Measurements from ENCODE around the gene FANCB.
A peak's percentile ranks its signal among the peaks of the same experiment; 100 is the strongest.

The FANCB gene

DNA sequence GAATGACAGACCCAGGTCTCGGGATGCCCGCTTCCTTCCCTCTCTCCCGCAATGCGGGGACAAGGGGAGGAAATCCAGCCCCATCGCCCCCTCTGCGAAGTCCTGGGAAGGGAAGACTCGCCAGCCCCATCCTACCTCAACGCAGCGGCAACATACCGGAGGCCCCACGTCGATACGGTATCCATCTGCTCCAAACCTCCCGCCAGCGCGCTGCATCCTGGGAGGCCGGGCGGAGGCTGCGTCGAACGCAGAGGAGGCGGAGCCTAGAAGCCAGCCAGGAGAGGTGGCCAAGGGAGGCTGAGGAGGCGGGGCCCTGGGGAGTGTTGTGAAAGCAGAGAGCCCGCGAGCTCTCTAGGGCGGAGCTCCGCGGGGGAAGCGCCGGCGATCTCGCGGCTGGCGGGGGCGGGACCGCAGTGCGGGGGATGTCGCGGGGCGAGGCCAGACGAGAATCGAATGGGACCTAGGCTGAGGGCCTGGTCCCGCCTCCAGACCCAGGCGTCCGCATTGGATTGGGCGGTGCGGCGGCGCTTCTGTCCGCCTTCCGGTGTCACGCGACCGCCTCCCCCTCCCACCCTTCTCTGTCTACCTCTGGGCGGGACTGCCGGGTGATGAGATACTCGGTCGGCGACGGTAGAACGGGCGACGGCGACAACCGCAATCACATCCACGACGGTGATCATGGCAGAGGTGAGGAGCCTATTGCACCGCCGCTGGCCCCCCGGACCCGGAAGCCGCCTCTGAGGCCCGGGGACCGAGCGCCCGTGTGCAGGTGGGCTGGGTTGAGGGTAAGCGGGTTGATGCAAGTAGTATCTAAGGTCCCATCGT is at the start of gene FANCB, which contains the start of gene MOSPD2:
FANCB (minus strand) TSS at position 219 of the 825 bp plus-strand sequence. CDS start 7,559 bp downstream, outside the sequence.
MOSPD2 (plus strand) TSS at position 571 of the 825 bp plus-strand sequence; CDS start at position 679, 108 bp downstream.
- DNase-seq (ENCODE audit: low spot score) = peak; percentile 93

DNA sequence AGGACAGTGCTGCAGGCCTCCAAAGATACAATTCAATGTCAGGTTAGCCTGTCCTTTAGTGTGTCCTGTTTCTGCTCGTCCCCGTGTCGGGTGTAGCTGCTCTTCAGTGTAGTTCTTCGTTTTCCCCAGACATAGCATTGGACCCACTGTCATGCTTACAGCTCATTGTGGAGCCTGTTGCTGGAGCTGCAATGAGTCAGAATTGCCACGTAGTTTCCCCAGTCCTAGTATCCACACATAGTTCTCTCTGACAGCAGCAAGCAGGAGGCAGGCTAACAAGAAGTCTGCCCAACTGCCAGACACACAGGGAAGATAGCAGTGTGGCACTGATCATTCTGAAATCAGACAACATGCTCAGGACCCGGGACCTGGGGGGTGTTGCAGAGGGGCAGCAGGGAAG is 49.6 kb upstream of the FANCB start:
- DNase-seq (ENCODE audit: low spot score) = no peak

DNA sequence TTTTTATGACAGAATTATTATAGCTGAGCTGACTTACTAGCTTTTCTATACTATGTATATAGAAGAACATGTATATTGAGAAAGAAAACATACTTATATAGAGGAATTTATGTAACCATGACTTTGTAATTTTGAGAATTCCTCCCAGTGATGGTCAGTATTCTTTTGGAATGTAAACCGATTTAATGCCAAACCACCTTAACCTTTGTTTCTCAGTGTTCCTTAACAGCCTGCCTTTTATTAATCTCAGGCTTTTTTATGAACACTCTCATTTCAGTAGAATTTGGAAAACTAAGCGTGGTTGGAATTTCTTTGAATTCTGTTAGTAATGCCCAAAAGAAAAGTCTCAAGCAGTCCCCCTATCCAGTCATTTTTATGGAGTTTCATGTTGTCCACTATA is 47.3 kb upstream of the FANCB start:
- DNase-seq (ENCODE audit: low spot score) = no peak

DNA sequence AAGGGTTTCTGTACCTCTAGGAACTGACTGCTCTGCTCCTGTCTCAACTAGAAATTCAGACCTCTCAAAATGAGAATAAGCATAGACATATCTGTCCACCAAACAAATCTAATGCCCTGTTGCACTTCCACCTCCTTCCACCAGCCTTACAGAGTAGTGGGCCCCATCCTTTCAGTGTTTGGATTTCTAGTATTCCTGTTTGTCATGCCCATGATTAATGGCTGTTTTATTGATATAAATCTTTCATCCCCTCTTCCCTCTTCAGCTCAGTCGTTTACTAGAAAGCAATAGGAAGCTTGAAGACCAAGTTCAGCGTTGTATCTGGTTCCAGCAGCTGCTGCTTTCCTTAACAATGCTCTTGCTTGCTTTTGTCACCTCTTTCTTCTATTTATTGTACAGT is 46.5 kb upstream of the FANCB start:
- DNase-seq (ENCODE audit: low spot score) = no peak

DNA sequence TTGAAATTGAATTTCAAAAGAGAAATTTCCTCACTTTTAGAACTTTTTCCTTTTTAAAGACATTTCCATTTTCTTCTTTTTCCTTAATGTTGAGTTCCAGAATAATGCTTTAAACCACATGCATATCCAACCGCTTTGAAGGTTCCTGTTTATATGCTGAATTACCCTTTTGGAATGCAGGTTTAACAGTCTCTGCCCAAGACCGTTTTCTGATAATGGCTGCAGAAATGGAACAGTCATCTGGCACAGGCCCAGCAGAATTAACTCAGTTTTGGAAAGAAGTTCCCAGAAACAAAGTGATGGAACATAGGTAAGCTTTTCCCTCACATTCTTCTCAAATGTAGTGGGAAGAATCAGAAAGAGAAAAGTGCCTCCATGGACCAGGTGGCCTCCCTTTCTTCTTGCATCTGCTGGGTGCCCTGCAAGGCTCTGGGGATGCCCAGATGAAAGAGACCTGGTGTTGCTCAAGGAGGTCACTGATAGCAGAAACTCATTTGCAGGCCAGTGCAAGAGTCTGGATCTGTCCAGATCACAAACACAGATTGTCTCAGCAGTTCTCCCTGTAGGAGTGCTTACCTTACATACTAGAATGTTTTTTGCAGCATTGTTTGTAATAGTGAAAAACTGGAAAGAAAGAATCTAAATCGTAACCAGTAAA is 43.3 kb upstream of the FANCB start:
- DNase-seq (ENCODE audit: low spot score) = no peak

DNA sequence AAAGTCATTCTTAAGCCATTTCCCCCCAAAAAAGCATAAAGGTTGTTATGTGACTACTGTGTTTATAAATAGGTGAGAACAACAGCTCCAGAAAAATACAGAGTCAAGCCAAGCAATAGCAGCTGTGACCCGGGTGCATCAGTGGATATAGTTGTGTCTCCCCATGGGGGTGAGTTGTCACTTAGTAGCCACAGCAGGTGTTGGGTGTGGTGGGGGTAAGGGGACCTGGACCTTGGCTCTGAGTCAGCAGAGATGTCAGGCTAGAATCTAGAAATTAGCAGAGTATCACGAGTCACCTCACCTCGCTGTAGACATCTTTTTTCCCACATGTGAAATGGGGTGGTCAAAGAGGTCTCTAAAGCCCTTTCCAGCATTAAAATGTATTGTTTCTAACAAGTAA is 42.7 kb upstream of the FANCB start:
- DNase-seq (ENCODE audit: low spot score) = no peak

DNA sequence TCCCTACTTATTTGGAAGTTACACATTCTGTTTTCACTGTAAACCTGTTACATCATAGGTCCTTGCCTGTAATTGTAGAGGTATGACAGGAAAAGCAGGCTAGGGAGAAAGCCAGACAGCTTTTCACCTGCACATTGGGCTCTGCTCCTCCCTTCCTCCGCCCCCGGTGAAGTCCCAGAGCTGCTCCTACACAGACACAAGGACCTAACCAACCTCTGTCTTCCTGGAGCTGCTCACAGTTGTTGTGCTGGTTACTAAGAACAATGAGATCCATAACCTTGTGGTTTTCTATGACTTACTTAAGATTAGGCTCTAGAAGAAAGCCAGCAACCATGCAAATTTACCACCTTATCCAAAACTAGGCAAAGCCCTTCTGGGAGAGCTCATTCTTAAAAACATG is 40.4 kb upstream of the FANCB start:
- no peak for DNase-seq (ENCODE audit: low spot score)

DNA sequence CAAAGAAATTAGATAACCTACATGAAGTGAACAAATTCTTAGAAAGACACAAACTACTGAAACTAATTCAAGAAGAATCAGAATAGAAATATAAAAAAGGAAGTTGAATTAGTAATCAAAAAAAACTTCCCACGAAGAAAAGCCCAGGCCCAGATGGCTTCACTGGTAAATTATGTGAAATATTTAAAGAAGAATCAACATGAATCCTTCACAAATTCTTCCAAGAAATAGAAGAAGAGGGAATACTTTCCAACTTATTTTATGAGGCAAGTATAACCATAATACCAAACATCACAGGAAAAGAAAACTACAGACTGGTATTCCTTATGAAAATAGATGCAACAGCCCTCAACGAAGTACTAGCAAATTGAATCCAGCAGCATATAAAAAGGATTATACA is 31.0 kb upstream of the FANCB start:
- DNase-seq (ENCODE audit: low spot score) = no peak

DNA sequence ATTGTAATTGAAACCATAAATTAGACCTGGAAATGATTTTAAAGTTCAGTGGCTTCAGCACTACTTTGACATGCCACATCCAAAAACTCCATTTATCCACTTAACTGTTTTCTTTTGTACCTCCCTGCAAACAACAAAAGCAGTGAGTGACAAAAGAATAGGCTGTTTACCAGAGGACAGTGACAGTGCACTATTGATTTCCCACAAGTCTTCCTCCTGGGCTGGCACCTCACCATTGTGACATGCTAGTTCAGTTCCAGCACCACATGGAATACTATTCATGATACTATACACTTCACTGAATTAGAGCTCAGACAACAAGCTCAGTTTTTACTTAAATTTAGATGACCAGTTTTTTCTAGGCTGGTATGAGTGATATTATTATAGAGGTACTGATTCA is 29.7 kb upstream of the FANCB start:
- no peak for DNase-seq (ENCODE audit: low spot score)

DNA sequence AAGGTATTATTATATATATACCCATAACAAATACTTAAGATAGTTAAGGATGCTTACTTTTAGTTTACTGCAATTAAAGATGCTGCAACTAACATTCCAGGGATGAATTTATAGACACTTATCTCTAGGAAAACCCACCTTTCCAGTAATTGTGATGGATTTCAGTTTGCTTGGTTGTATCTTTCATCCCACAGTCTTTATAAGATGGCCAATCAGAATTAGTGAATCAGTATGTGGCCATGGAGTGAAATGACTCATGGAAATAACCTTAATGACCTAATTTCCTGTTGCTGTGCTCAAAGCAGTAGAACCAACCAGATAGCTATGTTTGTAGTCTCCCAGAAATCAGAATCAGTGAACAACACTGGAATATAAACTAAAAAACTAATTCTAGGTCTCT is 26.7 kb upstream of the FANCB start:
- no peak for DNase-seq (ENCODE audit: low spot score)

DNA sequence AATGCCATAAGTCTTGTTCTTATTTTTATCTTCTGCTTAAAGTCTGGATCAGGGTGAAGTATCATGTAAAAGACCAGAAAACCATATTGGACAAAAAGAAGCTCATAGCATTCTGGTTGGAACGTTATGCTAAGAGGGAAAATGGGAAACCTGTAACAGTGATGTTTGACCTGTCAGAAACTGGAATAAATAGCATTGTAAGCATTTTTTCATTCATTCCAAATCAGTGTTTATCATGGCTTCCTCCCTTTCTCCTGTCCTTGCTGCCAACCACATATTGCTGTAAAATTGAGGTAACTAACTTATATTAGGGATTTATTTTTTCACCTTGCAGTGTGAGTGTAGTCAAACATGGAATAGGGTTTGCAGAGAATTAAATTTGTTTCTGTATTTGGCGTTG is 24.2 kb upstream of the FANCB start:
- DNase-seq (ENCODE audit: low spot score) = no peak

DNA sequence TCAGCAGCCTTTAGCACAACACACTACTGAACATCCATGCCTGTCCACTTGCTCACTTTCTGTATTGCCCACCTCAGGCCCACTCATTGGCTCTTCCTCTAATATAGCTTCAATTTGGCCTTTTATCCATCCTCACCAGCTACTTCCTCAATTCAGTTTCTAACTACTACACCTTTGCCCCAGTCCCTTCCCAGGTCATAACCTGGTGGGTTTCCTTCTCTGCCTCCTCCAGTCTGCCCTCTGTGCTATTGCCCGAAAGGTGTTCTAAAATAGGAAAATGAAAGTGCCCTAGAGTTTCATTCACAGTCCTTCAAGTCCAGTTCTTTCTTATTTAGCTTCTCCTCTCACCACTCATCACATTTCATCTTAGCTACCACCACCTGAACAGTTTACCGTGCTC is 23.4 kb upstream of the FANCB start:
- DNase-seq (ENCODE audit: low spot score) = no peak

DNA sequence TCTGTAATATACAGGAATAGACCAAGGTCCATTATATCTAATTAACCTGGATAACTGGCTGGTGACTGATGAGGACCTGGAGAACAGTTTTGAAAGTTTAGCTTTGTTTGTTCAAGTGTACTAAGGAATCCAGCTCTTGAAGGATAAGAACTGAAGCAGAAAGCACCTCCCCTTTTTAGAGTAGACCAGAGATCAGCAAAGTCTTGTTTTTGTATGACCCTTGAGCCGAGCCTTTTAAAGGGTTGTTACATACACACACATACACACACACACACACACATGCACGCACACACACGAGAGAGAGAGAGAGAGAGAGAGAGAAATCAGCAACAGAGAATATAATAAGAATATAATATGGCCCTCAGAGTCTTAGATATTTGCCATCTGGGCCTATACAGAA is 13.4 kb upstream of the FANCB start:
- DNase-seq (ENCODE audit: low spot score) = no peak

DNA sequence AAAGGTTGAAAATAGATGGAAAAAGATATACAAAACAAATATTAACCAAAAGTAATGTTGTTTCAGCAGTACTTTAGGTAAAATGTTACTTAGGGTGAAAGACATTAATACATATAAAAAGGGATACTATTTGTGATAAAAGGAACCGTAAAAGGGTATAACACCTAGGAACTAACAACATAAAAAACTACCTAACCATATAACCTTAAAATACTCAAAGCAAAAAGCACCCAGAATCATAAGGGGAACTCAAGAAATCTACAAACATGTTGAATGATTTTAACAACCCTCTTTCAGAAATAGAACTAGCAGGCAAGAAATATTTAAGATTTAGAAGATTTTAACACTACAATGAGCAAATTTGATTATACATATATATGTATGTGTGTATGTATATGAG is 11.8 kb upstream of the FANCB start:
- DNase-seq (ENCODE audit: low spot score) = no peak

DNA sequence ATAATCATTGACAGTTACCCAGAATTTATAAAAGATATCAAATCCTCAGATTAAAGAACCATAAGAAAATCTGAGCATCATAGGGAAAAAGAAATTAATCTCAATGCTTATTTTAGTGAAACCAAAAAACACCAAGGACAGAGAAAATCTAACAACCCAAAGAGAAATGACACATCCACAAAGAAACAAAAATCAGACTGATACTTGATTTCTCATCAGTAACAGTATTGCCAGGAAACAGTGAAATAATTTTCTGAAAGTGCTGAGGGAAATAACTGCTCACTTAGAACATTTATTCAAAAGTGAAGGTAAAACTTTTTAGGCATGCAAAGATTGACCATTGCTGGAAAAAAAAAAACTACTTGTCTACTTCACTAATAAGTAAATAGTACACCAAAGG is 11.0 kb upstream of the FANCB start:
- no peak for DNase-seq (ENCODE audit: low spot score)

DNA sequence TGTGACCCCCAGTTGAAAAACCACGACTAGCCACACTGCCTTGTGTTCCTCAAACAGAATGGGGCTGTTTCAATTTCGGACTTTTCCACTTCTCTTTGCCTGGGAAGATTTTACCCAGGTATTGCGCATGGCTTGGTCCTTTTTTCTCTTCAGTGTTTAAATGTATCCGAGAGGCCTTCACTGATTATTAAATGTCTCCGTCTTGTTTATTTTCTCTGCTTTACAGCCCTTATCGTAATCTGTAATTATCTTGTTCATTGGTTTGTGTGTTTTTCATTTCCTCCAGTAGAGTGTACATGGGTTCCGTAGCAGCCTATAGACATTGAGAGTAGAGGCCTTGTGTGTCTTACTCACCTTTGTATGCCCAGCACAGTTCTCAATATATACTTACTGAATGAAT is 2.8 kb upstream of the FANCB start:
- DNase-seq (ENCODE audit: low spot score) = no peak

DNA sequence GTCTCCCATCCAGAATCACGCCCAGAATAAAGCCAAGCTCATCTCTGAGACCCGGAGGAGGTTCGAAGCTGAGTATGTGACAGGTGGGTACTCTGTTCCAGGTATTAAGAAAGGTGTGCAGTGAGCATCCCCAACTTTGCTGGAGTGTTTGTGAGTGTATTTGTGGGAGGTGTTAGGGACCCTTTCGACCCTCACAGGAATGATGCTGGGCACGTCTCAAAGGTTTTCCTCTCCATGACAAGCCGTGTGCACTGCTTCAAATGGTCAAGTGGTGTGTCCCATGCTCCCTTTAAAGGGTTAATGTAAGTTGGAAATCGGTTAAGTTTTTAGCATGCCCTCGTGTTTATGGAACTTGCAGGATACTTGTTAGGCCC is 794 bp upstream of the FANCB start:
- DNase-seq (ENCODE audit: low spot score) = no peak

DNA sequence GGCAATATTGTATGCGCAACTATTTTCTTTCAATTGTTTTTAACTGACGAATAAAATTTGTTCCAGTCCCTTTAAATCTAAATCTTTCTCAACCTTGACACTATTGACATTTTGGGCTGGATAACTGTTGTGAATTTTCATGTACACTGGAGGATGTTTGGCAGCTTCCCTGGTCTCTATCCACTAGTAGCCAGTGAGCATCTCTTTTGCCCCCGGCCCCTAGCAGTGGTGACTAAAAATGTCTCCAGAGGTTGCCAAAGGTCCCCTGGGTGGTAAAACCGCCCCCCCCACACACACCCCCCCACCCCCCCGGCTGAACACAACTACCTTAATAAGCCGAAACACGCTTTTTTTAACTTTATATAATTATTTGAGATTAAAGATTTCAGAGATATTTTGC is 514 bp downstream of the FANCB start:
- no peak for DNase-seq (ENCODE audit: low spot score)

DNA sequence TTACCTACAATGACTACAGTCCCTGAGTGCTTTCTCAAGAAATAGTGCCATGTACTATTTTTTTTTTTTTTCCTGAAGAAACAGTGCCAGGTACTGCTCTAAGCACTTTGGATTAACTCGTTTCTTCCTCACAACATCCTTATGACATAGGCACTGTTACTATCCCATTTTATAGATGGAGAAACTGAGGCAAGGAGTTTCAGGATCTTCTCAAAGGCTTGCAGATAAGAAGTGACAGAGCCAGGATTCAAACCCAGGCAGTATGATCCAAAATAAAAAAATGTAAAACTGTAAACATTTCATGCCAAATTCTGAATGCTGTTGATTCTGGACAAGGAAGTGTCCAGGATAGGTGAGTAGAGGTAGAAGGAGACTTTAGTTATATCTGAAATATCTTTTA is 1.1 kb downstream of the FANCB start:
- no peak for DNase-seq (ENCODE audit: low spot score)

DNA sequence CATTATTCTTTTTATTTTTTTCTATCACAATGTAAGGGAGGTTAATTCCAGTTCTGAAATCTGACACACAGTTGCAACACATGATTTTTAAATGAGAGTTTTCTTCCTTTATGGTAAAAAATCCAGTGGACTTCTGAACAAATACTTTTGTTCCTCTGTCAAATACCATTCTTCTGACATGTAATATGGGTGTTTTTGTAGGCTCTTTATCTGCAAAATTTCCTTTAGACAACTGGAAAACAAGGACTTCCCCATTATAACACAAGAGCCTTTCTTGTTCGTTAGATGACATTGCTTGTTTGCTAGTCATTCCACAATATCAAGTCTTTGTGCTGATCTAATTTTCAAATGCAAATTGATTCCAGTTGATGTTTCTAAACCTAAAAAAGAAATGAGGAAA is 7.7 kb downstream of the FANCB start:
- no peak for DNase-seq (ENCODE audit: low spot score)

DNA sequence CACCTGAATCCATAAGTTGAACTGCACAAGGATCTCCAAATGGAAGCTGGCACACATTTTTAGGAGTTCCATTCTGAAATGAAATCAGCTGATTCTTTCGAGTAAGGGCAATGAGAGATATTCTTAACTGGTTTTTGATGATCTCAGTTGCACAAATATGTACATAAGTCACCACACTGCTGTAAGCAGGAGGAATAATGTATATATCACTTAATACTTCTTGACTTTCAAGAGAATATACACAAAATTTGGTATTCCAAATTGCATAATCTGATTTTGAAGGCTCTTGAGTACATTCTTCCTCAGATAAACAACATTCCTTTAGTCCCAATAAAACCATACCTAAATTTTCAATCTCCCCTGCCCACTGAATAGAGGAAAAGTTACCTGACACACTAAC is 8.2 kb downstream of the FANCB start:
- no peak for DNase-seq (ENCODE audit: low spot score)

DNA sequence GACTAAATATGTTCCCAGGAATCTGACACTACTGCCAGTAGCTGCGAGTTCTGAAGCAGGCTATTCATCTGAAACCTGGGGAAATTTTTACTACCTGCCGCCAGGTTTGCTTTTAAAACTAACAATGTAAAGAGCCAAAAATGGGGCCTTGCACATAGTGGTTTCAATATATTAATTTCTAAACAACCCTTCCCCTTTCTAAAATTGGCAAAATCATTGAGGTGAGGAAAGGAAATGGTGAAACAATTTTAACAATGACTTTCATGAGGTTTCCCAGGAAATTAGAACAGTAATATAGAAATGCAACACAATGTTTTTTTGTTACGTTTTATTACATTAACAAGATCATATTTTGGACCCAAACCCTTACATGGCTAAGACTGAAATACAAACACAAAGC is 21.3 kb downstream of the FANCB start:
- DNase-seq (ENCODE audit: low spot score) = no peak

DNA sequence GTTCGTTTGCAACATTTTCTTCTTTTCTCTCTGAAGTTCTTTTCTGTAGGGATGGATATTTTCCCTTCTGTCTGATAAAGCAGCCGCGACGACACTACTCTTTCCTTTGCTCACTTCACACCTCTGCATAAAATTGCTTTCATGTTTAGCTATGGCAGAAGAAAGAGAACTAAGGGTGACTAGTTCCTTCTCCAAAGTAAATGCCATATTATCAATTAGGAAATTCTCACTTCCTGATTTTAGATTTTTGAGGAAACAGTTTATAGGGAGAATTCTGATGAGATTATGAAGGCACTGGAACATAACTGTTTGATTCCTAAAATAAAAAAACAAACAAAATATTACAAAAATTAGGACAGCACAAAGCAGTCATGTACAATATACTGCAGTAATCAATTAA is 29.2 kb downstream of the FANCB start:
- no peak for DNase-seq (ENCODE audit: low spot score)

DNA sequence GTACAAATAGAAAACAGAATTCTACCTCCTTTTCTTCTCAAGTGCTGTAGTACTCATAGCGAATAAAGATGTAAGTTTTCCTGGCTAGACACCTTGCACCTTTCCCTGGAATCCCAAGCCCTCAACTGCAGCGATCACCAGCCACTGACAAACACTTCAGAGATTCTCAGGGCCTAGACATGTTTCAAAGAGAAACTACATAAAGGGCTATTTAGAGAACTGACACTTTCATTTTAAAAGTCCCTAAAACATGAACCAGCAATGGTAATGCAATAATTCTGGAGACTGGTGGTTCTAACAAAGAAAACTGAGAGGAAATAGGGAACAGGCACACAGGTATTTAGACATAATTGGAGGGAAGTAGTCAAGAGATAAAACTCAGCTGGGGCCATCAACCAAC is 35.7 kb downstream of the FANCB start:
- no peak for DNase-seq (ENCODE audit: low spot score)
